ENCODE data around the gene CCDC170.

DNA sequence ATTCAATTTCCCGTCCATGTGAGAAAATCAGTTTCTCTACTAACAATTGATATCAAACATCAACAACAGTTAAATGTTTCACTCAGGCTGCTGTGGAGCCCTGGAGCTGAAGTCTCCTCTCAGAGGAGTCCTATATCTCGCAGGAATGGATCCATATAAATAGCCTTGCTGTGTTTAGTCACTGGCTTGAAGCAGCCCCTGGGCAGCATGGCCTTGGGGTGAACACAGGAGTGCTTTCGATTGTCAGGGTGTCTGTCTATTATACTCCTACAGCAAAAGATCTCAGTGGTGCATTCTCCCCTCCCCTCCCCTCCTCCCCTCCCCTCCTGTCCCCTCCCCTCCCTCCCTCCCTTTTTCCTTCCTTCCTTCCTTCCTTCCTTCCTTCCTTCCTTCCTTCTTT, 141.9 kb downstream of the CCDC170 start:
- TF ChIP-seq POLR2A (IDR thresholded peaks at IDR 0.05; ENCODE audit: low read length) (no peak), GATA1 (IDR thresholded peaks at IDR 0.05; ENCODE audit: low read depth, low read length) (no peak)
